Esophagus squamous epithelium (tissue), 4 donors: ENCODE data around the gene SRSF5.

Experiments used
- CTCF ChIP-seq, 6 experiments: fragments of 450-650 bp in 4 of 6; fragments of 200-600 bp in 2 of 6; sonication (generic) in 2 of 6; IDR thresholded peaks; one replicate each; pipeline ENCODE4 v1.5.1; 2016 to 2019; ENCODE audit warnings: antibody characterized with exemption in 6 of 6, mild to moderate bottlenecking in 4 of 6, moderate library complexity in 4 of 6
- POLR2A ChIP-seq, 4 donors: fragments of 450-650 bp; IDR thresholded peaks; one replicate each; pipeline ENCODE4 v1.6.1; 2017; ENCODE audit warnings: antibody characterized with exemption in 4 of 4, mild to moderate bottlenecking in 4 of 4, moderate library complexity in 3 of 4

- TF ChIP-seq CTCF (IDR thresholded peaks at IDR 0.05) (no peak), POLR2A (IDR thresholded peaks at IDR 0.05) (no peak)
These were observed 42.2 kb downstream of the SRSF5 start for GRCh38 chr14:69808919-69809808.
